Omental fat pad (tissue), 4 donors: Measurements from ENCODE around the gene CEP85. TPM values are rescaled to one million over a fixed set of nuclear protein-coding genes. Genes with fewer than 3 reads are reported as not detected.
A peak's percentile ranks its signal among the peaks of the same experiment; 100 is the strongest.

ENCODE experiments used
- ATAC-seq: fragments of 150-250 bp; one replicate; pipeline ENCODE4 v1.9.1; 2016; ENCODE audit warnings: mild to moderate bottlenecking, moderate library complexity; ENCODE audit not compliant: low FRiP score
- DNase-seq: peaks from one replicate; pipeline ENCODE4 v3.0.0-alpha.2; 2019; ENCODE audit warnings: low spot score
- CTCF ChIP-seq, 3 donors: fragments of 450-650 bp; IDR thresholded peaks; one replicate each; pipeline ENCODE4 v1.5.1; 2016 to 2017; ENCODE audit warnings: antibody characterized with exemption in 3 of 3, mild to moderate bottlenecking in 3 of 3, moderate library complexity in 2 of 3
- total RNA-seq, 4 donors: library from RNA; depleted of rRNA; stranded (reverse); fragments of >200 nt; gene quantifications; one replicate each; pipeline ENCODE4 v1.1.0, GENCODE V29; 2016

The CEP85 gene
- total RNA-seq, 4 donors from 2014 or later: 4.3 to 6.1 (median 5.3) TPM

- DNase-seq: no peak
- TF ChIP-seq CTCF (IDR thresholded peaks at IDR 0.05): no peak
- no peak for ATAC-seq
Measured at GRCh38 chr1:26281091-26281958, 47.3 kb downstream of the CEP85 start.

- DNase-seq: no peak
- no peak for ATAC-seq
- TF ChIP-seq CTCF (IDR thresholded peaks at IDR 0.05): no peak
Measured at GRCh38 chr1:26281971-26282370, 48.0 kb downstream of the CEP85 start.

GRCh38 chr1:26282401-26282918 is 48.5 kb downstream of the CEP85 start:
- ATAC-seq (no peak), DNase-seq (no peak)
- TF ChIP-seq CTCF (IDR thresholded peaks at IDR 0.05): no peak

- no peak for TF ChIP-seq CTCF (IDR thresholded peaks at IDR 0.05)
- no peak for DNase-seq
- ATAC-seq: no peak
Measured at GRCh38 chr1:26283279-26283853, 49.4 kb downstream of the CEP85 start.

GRCh38 chr1:26283871-26284596 is 50.0 kb downstream of the CEP85 start:
- ATAC-seq (no peak), DNase-seq (no peak)
- TF ChIP-seq CTCF (IDR thresholded peaks at IDR 0.05): no peak

GRCh38 chr1:26284597-26285347 is 50.8 kb downstream of the CEP85 start:
- DNase-seq (peak; percentile 68), ATAC-seq (no peak)
- no peak for TF ChIP-seq CTCF (IDR thresholded peaks at IDR 0.05)
